Osteocyte (in vitro differentiated cells): ENCODE data around the gene RIN3. TPM values are rescaled to one million over a fixed set of nuclear protein-coding genes. Genes with fewer than 3 reads are reported as not detected.

ENCODE experiments used
- DNase-seq: peaks from one replicate; pipeline ENCODE4 v3.0.0; 2021; ENCODE audit warnings: mixed read lengths; ENCODE audit not compliant: unreplicated experiment; ENCODE audit errors: extremely low spot score
- H3K27ac Mint-ChIP-seq: one replicate; pipeline ENCODE4 v1.8.0; 2021; ENCODE audit warnings: mild to moderate bottlenecking, mixed read lengths; ENCODE audit not compliant: unreplicated experiment
- H3K27me3 Mint-ChIP-seq: one replicate; pipeline ENCODE4 v1.8.0; 2021; ENCODE audit warnings: mixed read lengths; ENCODE audit not compliant: unreplicated experiment
- H3K36me3 Mint-ChIP-seq: one replicate; pipeline ENCODE4 v1.8.0; 2021; ENCODE audit warnings: mixed read lengths; ENCODE audit not compliant: unreplicated experiment
- H3K4me1 Mint-ChIP-seq: one replicate; pipeline ENCODE4 v1.8.0; 2021; ENCODE audit warnings: mixed read lengths; ENCODE audit not compliant: unreplicated experiment
- H3K4me3 Mint-ChIP-seq: one replicate; pipeline ENCODE4 v1.8.0; 2021; ENCODE audit warnings: mild to moderate bottlenecking, moderate library complexity, mixed read lengths; ENCODE audit not compliant: unreplicated experiment
- H3K9me3 Mint-ChIP-seq: one replicate; pipeline ENCODE4 v1.8.0; 2021; ENCODE audit warnings: mixed read lengths; ENCODE audit not compliant: unreplicated experiment
- CTCF ChIP-seq: fragments of 200-600 bp; sonication (generic); IDR thresholded peaks from 2 replicates; pipeline ENCODE4 v1.5.0; 2021; ENCODE audit warnings: antibody characterized with exemption, mild to moderate bottlenecking, moderate library complexity
- total RNA-seq: library from RNA; stranded (reverse); gene quantifications from 2 replicates; pipeline ENCODE4 v1.2.1, GENCODE V29; 2021

Gene RIN3
- total RNA-seq, 1 donor from 2014 or later, result 26.7 TPM

DNA sequence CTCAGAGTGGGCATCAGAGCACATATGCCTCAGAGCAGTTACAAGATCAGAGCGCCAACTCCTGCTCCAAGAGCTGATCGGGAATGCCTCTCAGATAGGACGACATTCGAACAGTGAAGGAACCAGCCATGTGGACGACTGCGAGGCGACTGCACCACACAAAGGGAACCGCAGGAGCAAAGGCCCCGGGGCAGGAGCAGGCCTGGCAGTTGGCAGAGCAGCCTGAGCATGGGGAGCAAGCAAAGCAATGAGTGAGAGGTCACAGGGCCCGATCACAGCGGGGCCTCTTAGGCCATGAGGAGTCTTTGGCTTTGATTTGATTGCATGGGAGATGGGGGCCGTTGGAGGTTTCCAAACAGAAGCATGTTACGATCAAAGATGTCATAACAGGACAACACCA, 144.6 kb downstream of the RIN3 start:
- no peaks in the 10 kb centered on the region for H3K9me3 Mint-ChIP-seq
- H3K27me3 Mint-ChIP-seq, result no peaks in the 10 kb centered on the region
- DNase-seq, result no peak
- H3K4me3 Mint-ChIP-seq, result no peak overlapping the region
- TF ChIP-seq CTCF, result no peak
- no peak overlapping the region for H3K27ac Mint-ChIP-seq
- H3K4me1 Mint-ChIP-seq, result no peaks in the 10 kb centered on the region
- H3K36me3 Mint-ChIP-seq, result peaks cover 27% of the 10 kb centered on the region

- Mint-ChIP-seq H3K4me3 (no peak overlapping the region), H3K27ac (no peak overlapping the region), H3K27me3 (no peaks in the 10 kb centered on the region), H3K36me3 (peaks cover 27% of the 10 kb centered on the region), H3K4me1 (no peaks in the 10 kb centered on the region), H3K9me3 (no peaks in the 10 kb centered on the region)
- no peak for TF ChIP-seq CTCF
- DNase-seq, result no peak
These were observed 145.1 kb downstream of the RIN3 start for GRCh38 chr14:92658684-92659083.

GRCh38 chr14:92659765-92660561, 146.4 kb downstream of the RIN3 start:
- no peak for DNase-seq
- H3K9me3 Mint-ChIP-seq, result no peaks in the 10 kb centered on the region
- H3K4me1 Mint-ChIP-seq, result no peaks in the 10 kb centered on the region
- no peak for TF ChIP-seq CTCF
- H3K27me3 Mint-ChIP-seq, result no peaks in the 10 kb centered on the region
- no peak overlapping the region for H3K27ac Mint-ChIP-seq
- no peak overlapping the region for H3K4me3 Mint-ChIP-seq
- peaks cover 24% of the 10 kb centered on the region for H3K36me3 Mint-ChIP-seq

DNA sequence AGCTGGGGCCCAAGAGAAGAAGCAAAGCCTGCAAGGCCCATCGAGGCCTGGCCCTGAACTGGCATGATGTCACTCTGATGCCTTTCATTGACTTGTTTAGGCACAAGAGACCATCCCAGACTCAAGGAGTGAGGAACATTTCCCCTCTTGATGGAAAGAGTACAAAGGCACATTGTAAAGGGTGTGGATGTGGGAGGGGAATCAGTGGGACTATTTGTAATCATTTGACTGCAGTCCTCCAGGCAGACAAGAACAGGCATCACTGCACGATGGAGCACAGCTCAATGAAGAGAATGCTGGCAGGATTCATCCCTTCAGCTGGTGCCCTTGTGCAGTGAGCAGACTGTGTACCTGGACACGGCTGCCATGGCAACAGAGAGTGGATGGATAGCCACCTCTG, 147.0 kb downstream of the RIN3 start:
- Mint-ChIP-seq H3K36me3 (peaks cover 24% of the 10 kb centered on the region), H3K27ac (no peak overlapping the region), H3K4me1 (no peaks in the 10 kb centered on the region), H3K9me3 (no peaks in the 10 kb centered on the region), H3K27me3 (no peaks in the 10 kb centered on the region), H3K4me3 (no peak overlapping the region)
- TF ChIP-seq CTCF, result no peak
- no peak for DNase-seq

DNA sequence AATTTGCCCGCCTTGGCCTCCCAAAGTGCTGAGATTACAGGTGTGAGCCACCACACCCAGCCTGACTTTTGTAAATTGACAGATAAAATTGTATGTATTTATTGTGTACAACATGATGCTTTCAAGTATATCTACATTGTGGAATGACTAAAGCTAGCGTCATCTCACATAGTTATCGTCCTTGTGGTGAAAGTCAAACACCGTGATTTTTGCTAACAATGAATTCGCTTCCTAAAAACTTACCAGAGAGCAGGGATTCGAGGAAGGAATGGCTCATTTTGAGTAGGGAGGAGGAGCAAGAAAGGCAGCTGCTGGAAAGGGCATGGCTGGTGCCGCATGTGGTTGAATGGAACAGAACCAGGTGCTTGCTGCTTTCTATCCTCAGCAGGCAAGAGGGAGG, 149.5 kb downstream of the RIN3 start:
- H3K9me3 Mint-ChIP-seq, result no peaks in the 10 kb centered on the region
- H3K4me3 Mint-ChIP-seq, result no peak overlapping the region
- H3K36me3 Mint-ChIP-seq, result peaks cover 25% of the 10 kb centered on the region
- H3K27ac Mint-ChIP-seq, result no peak overlapping the region
- no peak for DNase-seq
- no peaks in the 10 kb centered on the region for H3K4me1 Mint-ChIP-seq
- no peak for TF ChIP-seq CTCF
- H3K27me3 Mint-ChIP-seq, result no peaks in the 10 kb centered on the region
